ENCODE data around the gene DDX24.

DNA sequence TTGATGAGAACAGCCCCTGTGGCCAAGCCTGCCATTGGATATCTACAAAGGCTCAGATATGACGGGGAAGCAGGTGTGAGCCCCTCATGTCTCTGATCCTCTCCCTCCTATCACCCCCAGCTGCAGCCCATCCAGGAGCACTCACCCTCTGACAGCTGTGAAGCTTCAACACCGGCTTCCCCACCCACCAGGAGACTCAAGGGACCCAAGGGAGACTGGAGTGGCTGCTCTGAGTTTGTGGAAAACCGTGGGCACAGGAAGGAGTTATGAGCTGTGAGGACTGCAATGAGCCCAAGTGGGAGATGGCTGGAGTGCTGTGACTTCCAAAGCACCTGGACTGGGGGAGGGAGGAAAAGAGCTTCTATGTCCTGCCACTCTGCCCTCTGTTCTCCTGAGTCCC is 40.5 kb upstream of the DDX24 start:
- TF ChIP-seq, protein P1, sequence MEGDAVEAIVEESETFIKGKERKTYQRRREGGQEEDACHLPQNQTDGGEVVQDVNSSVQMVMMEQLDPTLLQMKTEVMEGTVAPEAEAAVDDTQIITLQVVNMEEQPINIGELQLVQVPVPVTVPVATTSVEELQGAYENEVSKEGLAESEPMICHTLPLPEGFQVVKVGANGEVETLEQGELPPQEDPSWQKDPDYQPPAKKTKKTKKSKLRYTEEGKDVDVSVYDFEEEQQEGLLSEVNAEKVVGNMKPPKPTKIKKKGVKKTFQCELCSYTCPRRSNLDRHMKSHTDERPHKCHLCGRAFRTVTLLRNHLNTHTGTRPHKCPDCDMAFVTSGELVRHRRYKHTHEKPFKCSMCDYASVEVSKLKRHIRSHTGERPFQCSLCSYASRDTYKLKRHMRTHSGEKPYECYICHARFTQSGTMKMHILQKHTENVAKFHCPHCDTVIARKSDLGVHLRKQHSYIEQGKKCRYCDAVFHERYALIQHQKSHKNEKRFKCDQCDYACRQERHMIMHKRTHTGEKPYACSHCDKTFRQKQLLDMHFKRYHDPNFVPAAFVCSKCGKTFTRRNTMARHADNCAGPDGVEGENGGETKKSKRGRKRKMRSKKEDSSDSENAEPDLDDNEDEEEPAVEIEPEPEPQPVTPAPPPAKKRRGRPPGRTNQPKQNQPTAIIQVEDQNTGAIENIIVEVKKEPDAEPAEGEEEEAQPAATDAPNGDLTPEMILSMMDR (optimal IDR thresholded peaks at IDR 0.05 in 1 of 3, IDR thresholded peaks at IDR 0.05 in 1 of 3, conservative IDR thresholded peaks at IDR 0.05 in 1 of 3; ENCODE audit: extremely low read depth in 1 of 3, insufficient read depth in 2 of 3, low read length in 3 of 3): no peak
- no peak for TF ChIP-seq EZH2 (IDR thresholded peaks at IDR 0.05; ENCODE audit: low read length)

All from keratinocyte (primary cell).